NT2/D1 (cell line): ENCODE results near the gene DDC.

Experiments used
- DNase-seq: peaks from one replicate; pipeline ENCODE4 v3.0.0-alpha.2; 2011; ENCODE audit warnings: low read depth, low spot score
- H3K27me3 ChIP-seq: 2 replicates; pipeline ENCODE4 v1.6.0; 2011; ENCODE audit warnings: mild to moderate bottlenecking; ENCODE audit not compliant: insufficient read length, insufficient read depth
- H3K36me3 ChIP-seq: 2 replicates; pipeline ENCODE4 v1.6.1; 2011; ENCODE audit warnings: mild to moderate bottlenecking, low read length, mixed read lengths; ENCODE audit not compliant: insufficient read depth, insufficient read length
- H3K4me1 ChIP-seq: 2 replicates; pipeline ENCODE4 v1.5.1; 2011; ENCODE audit not compliant: insufficient read depth, insufficient read length
- H3K4me3 ChIP-seq: 2 replicates; pipeline ENCODE4 v1.5.1; 2011; ENCODE audit warnings: low read depth; ENCODE audit not compliant: insufficient read length
- H3K9ac ChIP-seq: 2 replicates; pipeline ENCODE4 v1.6.0; 2011; ENCODE audit warnings: low read depth; ENCODE audit not compliant: insufficient read length
- H3K9me3 ChIP-seq: 2 replicates; pipeline ENCODE4 v1.5.1; 2011; ENCODE audit warnings: mild to moderate bottlenecking, low read length; ENCODE audit not compliant: insufficient read depth
- SUZ12 ChIP-seq: IDR thresholded peaks from 2 replicates; pipeline ENCODE4 v1.6.1; 2011; ENCODE audit not compliant: insufficient read length, insufficient read depth; ENCODE audit errors: extremely low read depth
- YY1 ChIP-seq: IDR thresholded peaks from 2 replicates; pipeline ENCODE4 v1.6.1; 2011; ENCODE audit not compliant: insufficient read length, insufficient read depth
- ZNF274 ChIP-seq: IDR thresholded peaks from 2 replicates; pipeline ENCODE4 v1.6.1; 2011; ENCODE audit warnings: mild to moderate bottlenecking, low read depth, low read length

The DDC gene

DNA sequence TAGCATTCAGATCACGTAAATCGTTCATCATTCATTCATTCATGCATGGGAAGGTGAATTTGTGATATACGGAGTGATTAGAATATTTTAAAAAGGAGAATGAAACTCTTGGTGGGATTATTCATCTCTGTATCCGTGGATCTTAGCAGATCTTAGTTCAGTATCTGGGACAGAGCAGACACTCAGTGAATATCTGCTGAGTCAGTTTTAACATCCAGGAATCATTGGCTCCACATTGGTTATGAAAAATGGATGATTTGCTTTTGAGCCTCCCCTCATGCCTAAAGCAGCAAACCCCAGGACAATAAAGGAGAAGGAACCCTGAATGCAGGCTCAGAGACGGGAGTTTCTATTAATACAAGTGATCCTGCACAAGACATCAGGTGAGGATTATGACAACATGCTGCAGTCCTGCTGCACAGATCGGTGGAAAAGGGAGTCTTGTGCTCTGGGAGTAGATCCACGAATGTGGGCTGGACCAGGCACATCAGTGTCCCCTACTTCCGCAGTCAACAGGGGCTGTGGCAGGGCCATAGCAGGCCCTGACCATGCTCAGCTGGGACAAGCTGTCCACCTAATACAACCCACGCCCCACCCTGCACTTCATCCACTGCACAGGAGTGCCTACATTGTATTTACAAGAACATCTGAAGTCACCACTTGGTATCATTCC lies 88.1 kb downstream of the DDC start:
- no peak for DNase-seq
- Histone ChIP-seq H3K9me3 (no peaks in the 10 kb centered on the region), H3K9ac (no peak overlapping the region), H3K4me1 (peaks cover 2% of the 10 kb centered on the region), H3K4me3 (no peak overlapping the region), H3K27me3 (no peaks in the 10 kb centered on the region), H3K36me3 (no peaks in the 10 kb centered on the region)
- TF ChIP-seq YY1 (no peak), SUZ12 (no peak), ZNF274 (no peak)

DNA sequence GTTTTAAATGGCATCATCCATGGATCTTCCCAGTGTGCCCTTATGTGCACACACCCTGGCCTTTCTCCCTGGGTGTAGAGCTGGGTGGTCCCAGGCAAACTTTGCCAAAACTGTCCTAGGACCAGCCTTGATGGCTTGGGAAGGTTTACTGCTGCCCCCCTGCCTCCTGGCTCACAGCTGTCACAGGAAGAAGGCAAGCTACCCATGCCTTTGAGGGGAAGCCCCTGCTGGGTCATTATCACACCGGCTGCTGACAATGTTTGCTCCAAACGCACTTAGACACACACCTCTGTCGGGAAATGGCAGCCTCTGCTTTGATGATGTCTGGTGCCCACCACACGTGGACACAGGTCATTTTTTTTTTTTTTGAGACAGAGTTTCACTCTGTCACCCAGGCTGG lies 89.9 kb downstream of the DDC start:
- no peak overlapping the region for H3K9ac ChIP-seq
- peaks cover 2% of the 10 kb centered on the region for H3K4me1 ChIP-seq
- H3K27me3 ChIP-seq: no peaks in the 10 kb centered on the region
- no peak for DNase-seq
- no peak overlapping the region for H3K4me3 ChIP-seq
- H3K9me3 ChIP-seq: no peaks in the 10 kb centered on the region
- no peak for TF ChIP-seq SUZ12
- no peak for TF ChIP-seq ZNF274
- no peak for TF ChIP-seq YY1
- H3K36me3 ChIP-seq: no peaks in the 10 kb centered on the region

DNA sequence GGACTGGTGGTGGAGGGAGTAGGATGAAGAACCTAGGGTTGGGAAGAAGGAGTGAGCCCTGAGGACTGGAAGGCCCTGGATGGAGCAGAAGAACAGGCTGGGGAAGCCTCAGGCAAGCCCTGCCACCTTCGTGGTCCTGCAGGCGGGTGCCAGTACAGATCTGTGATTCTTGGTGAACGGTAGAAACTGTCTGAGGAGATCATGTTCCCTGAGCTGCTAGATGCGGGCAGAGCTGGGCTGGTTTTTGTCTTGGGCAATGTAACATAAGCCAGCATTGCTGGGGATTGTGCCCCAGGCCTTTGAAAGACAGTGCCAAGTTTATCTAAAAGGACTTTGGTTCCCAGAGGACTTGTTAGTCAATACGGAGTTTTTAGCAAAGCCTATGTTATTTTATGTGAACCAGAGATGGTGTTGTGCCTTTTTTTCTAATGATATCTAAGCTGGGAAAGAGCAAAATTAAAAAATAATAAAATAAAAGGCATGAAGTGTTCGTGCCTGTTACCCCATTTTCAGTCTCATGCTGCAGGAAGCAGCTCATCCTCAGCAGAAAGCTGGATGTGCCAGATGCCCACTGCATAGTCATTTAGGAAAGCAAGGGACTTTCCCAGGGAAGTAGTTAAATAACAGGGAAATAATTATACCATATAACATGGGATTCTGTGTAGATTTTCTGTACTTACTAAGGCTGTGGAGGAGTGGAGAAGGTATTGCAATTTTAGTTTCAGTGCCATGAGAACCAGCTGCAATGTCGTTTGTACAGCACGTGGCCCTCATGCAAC lies 90.6 kb downstream of the DDC start:
- TF ChIP-seq SUZ12 (no peak), ZNF274 (no peak), YY1 (no peak)
- no peaks in the 10 kb centered on the region for H3K36me3 ChIP-seq
- no peak overlapping the region for H3K4me3 ChIP-seq
- no peak overlapping the region for H3K9ac ChIP-seq
- H3K4me1 ChIP-seq: peaks cover 2% of the 10 kb centered on the region
- H3K9me3 ChIP-seq: no peaks in the 10 kb centered on the region
- DNase-seq: no peak
- H3K27me3 ChIP-seq: no peaks in the 10 kb centered on the region

DNA sequence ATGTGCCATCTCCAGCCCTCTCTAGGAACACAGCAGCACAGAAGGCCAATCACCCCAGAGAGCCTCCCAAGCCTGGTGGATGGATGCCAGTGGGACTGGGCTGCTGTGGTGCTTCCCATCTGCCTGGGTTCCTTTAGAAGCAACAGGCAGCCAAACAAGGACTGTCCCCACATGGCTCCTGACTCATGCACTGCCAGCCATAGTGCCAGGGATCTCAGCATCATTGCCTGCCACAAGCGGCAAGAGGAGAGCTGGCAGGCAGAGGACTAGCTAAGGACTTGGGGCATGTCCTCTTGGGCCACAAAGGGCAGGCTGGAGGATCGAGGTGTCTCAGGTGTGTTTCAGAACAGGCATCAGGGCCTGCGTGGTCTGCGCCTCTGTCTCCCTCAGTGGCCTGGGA lies 91.7 kb downstream of the DDC start:
- Histone ChIP-seq H3K4me1 (peaks cover 2% of the 10 kb centered on the region), H3K4me3 (no peak overlapping the region), H3K9me3 (no peaks in the 10 kb centered on the region), H3K27me3 (peaks cover 3% of the 10 kb centered on the region), H3K9ac (no peak overlapping the region), H3K36me3 (no peaks in the 10 kb centered on the region)
- TF ChIP-seq SUZ12 (no peak), ZNF274 (no peak), YY1 (no peak)
- no peak for DNase-seq

DNA sequence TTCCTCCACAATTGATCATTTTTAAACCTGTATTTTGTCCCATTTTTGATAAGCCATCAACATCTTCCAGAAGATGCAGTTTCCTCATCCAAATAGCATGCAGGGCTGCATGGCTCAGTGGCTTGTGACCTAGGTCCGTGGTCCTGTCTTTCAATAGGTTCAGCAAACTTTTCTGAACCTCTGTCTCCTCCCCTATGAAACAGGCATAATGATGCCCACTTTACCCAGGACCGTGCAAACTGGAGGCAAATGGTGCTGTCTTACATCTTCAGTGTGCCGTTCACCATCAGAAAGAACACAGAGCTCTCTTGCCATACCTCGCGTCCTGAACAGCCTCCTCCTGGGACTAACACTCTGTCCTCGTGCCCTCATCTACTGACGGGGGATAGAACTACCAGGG lies 92.8 kb downstream of the DDC start:
- Histone ChIP-seq H3K27me3 (peaks cover 14% of the 10 kb centered on the region), H3K9me3 (no peaks in the 10 kb centered on the region), H3K4me1 (peaks cover 5% of the 10 kb centered on the region), H3K36me3 (no peaks in the 10 kb centered on the region), H3K9ac (no peak overlapping the region), H3K4me3 (no peak overlapping the region)
- TF ChIP-seq YY1 (no peak), ZNF274 (no peak), SUZ12 (no peak)
- no peak for DNase-seq

DNA sequence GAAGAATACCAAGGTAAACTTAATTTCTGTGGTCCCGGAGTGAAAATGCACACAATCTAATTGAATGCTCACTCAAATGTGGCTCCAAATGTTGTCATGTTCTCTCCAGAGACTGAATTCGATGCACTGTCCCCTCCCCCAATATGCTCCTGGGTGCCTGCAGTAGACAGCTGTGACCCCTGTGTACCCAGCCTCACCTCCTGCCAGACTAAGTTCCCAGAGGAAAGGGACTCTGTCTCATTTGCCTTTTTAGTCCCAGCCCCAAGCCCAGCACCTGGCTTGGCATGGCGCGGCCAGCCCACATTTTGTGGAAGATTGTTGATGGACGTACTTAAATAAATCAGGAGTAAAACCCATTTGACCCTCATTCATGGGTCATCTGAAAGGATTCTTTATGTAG lies 93.2 kb downstream of the DDC start:
- Histone ChIP-seq H3K36me3 (no peaks in the 10 kb centered on the region), H3K4me3 (no peak overlapping the region), H3K9ac (no peak overlapping the region), H3K4me1 (peaks cover 5% of the 10 kb centered on the region), H3K27me3 (peaks cover 18% of the 10 kb centered on the region), H3K9me3 (no peaks in the 10 kb centered on the region)
- no peak for TF ChIP-seq ZNF274
- TF ChIP-seq SUZ12: no peak
- TF ChIP-seq YY1: no peak
- no peak for DNase-seq
